ENCODE measurements around the gene VMP1.

DNA sequence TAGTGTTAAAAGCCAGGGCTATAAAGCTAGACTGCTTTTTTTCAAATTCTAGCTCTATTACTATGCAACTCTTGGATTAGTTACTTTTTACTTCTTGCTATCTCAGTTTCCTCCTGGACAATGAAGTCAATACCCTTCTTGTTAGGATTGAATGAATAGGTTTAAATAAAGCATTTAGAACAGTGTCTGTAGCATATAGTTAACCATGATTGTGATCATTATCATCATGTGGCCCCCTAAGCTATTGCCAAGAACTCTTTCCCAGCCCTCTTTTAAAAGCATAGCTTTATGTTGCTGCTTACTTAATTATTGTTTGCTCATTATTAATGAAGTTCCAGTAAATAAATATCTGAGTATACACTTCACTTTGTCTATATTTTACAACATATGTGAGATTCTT lies 4.5 kb downstream of the VMP1 start:
- TF ChIP-seq TAF1 (IDR thresholded peaks at IDR 0.05; ENCODE audit: low read depth) (no peak), CREB1 (IDR thresholded peaks at IDR 0.05; ENCODE audit: low read depth) (no peak), EP300 (IDR thresholded peaks at IDR 0.05; ENCODE audit: borderline replicate concordance) (no peak), EGR1 (IDR thresholded peaks at IDR 0.05) (no peak), YY1 (IDR thresholded peaks at IDR 0.05; ENCODE audit: low read depth) (no peak)
- TF ChIP-seq, protein P1, sequence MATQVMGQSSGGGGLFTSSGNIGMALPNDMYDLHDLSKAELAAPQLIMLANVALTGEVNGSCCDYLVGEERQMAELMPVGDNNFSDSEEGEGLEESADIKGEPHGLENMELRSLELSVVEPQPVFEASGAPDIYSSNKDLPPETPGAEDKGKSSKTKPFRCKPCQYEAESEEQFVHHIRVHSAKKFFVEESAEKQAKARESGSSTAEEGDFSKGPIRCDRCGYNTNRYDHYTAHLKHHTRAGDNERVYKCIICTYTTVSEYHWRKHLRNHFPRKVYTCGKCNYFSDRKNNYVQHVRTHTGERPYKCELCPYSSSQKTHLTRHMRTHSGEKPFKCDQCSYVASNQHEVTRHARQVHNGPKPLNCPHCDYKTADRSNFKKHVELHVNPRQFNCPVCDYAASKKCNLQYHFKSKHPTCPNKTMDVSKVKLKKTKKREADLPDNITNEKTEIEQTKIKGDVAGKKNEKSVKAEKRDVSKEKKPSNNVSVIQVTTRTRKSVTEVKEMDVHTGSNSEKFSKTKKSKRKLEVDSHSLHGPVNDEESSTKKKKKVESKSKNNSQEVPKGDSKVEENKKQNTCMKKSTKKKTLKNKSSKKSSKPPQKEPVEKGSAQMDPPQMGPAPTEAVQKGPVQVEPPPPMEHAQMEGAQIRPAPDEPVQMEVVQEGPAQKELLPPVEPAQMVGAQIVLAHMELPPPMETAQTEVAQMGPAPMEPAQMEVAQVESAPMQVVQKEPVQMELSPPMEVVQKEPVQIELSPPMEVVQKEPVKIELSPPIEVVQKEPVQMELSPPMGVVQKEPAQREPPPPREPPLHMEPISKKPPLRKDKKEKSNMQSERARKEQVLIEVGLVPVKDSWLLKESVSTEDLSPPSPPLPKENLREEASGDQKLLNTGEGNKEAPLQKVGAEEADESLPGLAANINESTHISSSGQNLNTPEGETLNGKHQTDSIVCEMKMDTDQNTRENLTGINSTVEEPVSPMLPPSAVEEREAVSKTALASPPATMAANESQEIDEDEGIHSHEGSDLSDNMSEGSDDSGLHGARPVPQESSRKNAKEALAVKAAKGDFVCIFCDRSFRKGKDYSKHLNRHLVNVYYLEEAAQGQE (IDR thresholded peaks at IDR 0.05; ENCODE audit: low read depth), result no peak
